Stimulated activated CD8-positive, alpha-beta memory T cell treated with anti-CD3 and anti-CD28 coated beads, Interleukin-2, amount 100 ng/mL, for 1 hour (primary cell): ENCODE data around the gene ADAMTS2.

Experiments
- DNase-seq, 2 donors: peaks; one replicate each; pipeline ENCODE4 v3.0.0-alpha.2; 2020; ENCODE audit warnings: low read depth in 2 of 2

The ADAMTS2 gene

GRCh38 chr5:179278546-179278945 is 66.7 kb downstream of the ADAMTS2 start:
- DNase-seq, result no peak

GRCh38 chr5:179278119-179278518 is 67.1 kb downstream of the ADAMTS2 start:
- DNase-seq, result no peak

DNA sequence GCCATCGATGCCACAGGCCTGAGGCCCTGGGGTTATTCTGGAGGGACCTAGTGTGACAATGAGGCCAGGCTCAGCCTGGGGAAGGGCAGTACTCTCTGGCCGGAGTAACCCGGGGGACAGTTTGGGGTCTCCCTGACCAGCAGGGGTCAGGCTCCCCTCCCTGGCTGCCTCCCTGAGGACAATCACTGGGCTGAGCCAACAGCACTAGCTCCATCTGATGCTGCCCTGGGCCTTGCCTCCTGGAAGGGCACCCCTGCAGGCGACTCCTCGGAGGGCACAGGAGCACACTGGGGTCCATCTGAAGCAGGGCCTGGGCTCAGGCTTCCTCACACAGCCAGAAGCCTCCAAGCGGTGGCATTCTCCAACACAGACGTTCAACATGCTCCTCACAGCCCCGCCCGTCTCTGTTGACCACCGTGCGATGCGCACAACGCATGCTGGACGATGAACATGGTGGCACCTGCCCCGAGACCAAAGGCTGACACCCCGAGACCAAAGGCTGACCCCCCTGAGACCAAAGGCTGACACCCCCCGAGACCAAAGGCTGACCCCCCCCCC is 68.3 kb downstream of the ADAMTS2 start:
- no peak for DNase-seq

DNA sequence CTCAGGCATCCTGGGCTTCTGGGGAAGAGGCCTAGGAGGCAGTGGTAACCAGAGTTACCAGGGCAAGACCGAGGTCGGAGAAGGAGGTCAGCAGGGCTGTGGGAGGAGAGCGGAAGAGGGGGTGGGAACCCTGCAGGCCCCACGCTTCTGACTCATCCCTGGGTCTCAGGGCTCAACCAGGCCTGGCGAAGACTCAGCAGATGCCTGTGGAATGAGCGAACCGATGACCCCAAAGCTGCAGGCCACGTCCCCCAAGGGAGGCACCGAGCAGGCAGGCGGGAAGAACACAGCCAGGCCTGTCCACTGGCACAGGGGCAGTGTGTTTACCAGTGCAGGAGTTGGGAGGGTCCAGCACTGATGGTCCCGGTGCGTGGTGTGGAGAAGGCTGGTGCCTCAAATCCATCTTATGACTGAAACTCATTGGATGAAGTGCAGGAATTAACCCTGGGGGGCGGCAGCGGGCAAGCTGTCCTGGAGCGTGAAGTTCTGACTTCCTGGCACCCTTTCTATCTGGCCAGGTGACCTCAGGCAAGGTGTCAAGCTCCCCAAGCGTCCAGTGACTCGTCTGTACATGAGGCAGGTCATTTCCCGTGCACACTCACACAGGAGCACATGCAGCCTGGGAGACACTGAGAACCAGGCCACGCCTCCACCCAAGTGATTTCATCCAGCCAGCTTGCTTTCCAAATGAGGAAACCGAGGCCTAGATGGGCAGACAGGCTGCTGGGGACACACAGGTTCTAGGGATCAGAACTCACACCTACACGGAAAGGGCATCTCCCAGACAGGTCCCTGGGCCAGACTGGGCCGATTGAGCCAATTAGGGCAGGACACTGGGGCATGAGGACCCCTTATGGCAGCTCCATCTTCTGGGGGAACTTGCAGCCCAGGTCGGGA is 69.1 kb downstream of the ADAMTS2 start:
- DNase-seq, result no peak

DNA sequence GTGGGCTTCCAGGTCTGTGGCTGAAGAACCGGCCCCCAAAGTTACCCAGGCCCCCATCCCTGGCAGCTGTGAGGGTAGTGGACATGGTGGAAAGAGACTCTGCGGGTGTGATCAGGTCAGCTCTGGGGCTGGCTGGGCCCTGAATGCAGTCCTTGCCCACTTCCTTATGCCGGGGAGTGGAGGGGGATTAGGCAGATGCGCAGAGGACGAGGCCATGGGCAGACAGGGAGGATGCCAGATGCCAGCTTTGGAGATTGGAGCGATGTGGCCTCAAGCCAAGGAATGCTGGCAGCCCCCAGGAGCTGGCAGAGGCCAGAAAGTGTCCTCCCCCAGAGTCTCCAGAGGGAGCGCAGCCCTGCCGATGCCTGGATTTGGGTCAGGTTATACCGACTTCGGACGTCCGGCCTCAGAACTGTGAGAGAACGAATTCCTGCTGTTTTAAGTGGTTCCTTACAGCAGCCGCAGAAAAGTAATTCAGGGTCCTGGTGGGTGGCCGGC is 69.8 kb downstream of the ADAMTS2 start:
- DNase-seq, result no peak

DNA sequence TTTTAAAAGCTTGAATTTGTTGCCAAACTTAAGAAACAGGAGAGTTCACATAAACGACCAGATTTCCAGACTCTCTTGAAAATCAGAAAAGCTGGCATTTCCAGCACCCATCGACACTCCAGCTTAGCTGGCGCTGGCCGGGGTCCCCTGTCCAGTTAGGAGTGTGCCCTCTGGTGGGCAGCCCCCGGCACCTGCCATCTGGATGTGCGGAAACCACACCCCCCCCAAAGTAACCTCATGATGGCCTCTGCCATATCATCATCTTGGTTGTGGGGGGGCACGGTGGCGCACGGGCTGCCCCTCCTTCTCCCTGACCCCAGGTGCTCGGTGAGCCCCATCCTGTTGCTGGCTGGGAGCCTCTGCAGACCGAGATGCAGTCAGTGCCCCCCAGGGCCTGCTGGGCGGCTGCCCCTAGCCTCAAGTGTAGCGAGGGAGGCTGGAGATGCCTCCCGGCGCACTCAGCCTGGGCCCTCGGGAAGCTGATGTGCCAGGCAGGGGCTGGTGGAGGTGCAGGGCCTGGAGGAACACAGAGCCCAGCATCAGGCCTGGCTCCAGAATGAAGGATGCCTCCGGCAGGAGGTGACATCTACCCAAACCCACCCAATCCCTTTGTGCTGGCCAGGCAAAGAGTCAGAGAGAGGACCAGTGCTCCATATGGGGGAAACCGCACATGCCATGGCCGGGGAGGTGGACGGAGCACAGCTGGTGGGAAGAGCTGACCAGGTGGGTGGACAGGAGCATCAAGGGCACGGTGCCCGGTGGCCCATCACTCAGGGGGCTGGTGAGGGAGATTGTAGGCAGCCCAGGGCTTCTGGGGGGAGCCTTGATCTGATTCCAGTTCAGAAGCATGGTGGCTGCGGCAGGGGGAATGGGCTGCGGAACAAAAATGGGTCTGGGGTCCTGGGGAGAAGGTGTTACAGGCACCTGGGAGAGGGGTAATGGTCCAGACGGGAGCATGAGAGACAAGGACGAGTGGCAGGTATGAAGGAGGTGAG is 70.6 kb downstream of the ADAMTS2 start:
- no peak for DNase-seq

DNA sequence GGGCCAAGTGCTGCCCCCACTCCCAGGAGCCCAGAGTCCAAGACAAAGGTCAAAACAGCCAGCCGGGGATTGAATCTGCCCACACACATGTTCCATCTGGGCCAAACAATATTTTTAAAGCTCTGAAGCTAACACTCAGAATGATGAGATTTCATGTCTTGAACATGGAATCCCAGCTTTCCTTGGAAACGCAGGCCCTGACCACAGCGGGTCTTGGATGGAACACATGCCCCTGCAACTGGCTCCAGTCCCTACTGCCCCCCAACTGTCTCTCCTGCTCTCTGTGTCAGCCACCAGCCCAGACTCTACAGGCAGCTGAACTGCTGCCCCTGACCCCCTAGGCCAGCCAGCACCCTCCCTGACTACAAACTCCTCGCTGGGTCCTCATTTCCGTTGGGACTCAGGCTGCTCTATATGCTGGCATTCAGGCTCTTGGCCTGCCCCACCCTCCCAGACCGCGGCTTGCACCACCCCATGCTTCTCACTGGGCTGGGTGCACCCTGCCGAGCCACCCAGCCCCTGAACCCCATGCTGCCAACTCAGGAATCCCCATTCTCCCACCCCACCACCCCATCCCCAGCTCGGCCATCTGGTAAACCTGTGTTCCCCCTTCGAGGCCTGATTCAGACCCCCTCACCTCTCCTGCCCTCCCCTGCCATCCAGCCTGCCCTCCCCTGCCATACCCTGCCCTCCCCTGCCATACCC is 71.7 kb downstream of the ADAMTS2 start:
- no peak for DNase-seq

DNA sequence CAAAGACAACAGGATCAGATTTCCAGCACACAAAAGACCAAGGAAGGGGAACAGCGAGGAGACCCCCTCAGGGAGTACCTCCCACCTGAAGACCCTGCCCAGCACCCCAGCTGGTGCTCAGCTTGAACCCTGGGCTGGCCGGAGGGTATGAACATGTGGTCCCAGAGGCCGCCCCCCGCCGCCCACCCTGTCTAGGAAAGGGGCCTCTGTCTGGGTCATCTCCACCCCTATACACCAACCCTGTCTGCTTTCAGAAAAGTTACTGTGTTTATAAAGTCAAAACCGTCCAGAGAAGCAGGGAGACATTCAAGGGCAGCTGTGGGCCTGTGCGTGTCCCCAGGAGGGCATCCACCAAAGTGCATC is 72.2 kb downstream of the ADAMTS2 start:
- no peak for DNase-seq

DNA sequence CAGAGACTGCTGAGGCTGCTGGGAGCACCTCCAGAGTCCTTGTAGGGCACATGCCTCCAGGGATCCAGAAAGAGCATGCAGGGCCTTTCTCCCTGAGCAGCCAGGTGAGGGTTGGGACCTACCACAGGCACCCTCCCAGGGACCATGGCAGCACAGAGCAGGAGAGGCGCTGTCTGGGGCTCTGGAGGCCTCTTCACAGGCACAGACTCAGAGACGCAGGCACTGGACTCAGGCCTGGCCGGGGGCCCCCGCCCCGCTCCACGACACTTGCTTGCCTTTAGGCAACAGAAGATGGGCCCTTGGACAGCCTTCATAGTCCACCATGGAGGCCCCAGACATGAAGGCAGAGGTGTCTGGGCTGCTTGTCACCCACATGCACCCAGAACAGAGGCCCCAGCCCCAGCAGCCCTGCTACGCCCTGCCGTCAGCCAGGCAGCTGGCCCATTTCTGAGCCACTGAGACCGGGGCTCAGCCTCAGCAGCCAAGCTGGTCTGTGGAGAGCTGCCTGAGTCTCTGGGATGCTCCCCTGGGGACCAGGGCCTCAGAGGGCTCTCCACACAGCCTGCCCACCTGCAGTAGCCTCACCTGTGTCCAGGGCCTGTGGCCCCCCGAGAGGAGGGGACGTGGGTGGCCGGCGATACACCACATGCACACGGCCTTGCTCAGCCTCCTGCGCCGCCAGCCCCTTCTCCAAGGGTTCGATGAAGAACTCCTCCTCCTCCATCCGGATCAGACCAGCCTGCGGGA is 72.8 kb downstream of the ADAMTS2 start:
- no peak for DNase-seq

DNA sequence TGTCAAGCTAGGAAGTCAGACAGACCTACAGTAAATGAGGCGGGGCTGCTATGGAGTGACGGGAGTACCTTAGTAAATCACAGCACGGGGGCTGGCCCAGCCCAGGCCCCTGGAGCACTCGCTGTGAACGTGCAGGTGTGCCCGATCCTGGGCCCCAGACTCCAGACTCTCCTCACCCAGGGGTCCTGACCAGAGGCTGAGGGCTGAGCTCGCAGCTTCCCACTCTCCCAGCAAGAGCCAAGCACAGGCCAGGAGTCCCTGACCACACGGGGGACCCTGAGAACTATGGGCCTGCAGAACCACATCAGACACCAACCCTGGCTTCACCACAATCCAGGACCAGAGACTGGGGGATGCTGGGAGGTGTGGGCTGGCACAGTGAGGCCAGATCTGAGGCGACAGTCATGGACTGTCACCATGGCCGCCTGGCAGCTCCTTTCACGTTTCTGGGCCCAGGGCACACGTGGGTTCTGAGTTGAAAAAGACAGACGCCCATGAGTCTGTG is 73.4 kb downstream of the ADAMTS2 start:
- no peak for DNase-seq

DNA sequence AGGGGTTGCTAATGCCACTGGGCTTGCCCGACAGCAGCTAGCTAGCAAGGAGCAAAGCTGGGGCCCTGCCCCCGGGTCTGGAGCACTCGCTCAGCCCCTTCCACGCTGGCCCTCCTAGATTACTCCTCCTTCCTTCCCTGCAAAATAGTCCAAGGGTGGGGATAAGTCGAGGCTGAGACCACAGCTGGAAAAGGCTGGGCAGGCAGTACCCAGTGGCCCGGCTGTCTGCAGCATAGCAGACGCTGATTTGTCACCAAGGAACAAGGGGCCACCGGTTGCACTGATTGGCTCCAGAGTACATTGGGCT is 73.9 kb downstream of the ADAMTS2 start:
- no peak for DNase-seq

GRCh38 chr5:179270581-179271427 is 74.5 kb downstream of the ADAMTS2 start:
- no peak for DNase-seq

DNA sequence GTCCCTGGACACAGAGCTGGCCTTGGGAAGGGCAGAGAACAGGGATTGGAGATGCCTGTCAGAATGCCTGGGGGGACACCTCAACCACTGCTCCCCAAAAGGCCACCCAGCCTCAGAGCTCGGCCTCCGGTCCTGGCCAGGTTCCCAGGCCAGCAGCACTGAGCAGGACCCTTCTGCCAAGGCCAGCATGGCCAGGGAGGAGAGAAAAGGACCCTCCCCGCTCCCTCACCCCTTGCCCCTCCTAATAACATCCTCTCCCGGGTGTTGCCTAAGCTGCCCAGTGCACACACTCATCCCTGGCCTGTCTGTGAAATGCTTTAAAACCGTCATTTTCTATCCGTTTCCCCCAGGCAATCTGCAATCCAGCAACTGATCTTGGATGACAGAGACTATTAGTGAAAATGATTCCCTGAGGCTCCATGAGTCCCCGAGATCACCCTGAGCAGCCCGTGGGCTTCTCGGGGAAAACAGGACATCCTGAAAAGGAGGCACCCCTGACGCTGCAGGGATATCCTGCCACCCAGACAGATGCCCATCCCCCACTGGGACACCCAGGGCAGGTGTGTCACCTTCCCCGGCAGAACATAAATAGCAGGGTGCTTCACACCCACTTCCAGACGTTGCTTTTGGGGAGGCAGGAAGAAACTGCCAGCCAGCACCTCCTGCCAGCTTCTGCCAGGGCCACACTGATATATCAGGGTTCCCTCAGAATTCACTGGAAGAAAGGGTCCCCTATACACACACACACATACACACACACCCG is 75.3 kb downstream of the ADAMTS2 start:
- no peak for DNase-seq

DNA sequence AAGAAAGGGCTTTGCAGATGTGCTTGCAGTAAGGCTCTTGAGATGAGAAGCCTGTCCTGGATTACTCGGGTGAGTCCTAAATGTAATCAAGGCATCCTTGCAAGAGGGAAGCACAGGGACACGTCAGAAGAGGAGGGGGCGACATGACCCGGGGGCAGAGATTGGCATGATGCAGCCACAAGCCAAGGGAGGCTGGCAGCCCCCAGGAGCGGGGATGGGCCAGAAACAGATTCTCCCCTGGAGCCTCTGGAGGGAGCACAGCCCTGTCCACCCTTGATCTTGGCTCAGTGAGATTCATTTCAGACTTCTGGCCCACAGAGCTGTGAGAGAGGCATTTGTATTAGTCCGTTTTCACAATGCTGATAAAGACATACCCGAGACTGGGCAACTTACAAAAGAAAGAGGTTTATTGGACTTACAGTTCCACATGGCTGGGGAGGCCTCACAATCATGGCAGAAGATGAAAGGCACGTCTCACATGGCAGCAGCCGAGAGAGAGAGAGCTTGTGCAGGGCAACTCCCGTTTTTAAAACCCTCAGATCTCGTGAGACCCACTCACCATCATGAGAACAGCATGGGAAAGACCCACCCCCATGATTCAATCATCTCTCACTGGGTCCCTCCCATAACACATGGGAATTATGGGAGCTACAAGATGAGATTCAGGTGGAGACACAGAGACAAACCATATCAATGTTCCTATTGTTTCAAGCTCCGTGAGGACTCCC is 76.1 kb downstream of the ADAMTS2 start:
- no peak for DNase-seq

DNA sequence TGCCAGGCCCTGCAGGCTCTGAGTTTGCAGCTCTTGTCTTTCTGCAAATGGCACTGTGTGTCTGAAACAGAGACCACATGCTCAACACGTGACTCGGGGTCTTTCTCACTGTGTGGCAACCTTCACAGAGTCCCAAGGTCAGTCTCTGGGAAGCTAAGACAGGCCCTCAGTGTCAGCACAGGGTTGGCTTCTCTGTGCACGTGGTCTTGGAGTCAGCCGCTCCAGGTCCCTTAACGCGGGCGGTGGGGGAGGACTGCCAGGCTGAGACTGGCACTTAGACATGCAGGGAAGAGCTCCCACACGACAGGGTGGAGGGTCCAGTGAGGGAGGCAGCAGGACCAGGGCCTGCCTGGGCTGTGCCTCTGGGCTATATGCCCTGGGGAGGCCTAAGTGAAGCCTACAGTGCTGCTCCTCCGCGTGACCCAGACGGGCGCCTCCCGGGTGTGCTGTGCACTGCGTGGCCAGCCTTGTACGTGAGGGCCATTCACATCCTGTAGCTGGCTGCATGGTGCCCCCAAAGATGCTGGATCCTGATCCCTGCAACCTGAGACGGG is 76.8 kb downstream of the ADAMTS2 start:
- no peak for DNase-seq

DNA sequence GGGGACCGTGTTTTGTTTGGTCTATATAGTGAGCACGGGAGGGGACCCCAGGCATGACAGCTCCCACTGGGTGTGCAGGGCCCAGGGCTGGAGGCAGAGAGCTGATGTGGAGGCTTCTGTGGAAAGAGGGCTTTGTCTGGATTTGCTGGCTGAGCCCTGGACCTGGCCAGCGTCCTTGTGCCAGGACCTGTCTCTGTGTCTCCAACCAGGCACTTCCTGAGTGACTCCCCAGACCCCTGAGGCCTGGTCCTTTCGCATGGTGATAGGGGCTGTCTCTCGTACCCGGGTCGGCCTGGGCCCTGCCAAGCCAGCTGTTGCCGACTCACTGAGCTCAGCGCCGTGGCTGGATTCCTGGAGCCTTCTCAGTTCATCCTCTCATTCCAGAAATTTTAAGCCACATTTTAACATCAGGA is 77.6 kb downstream of the ADAMTS2 start:
- no peak for DNase-seq

- DNase-seq, result no peak
Measured at GRCh38 chr5:179267071-179267670, 78.1 kb downstream of the ADAMTS2 start.
